Karpas-422 (cell line): ENCODE measurements around the gene ZNG1E. TPM values are rescaled to one million over a fixed set of nuclear protein-coding genes. Genes with fewer than 3 reads are reported as not detected.
"Not testable (repeated sequence)": the region's sequence is repeated elsewhere in the genome, so short reads cannot be mapped to it uniquely, and the experiment has no call there.

Source experiments
- DNase-seq: peaks from one replicate; pipeline ENCODE4 v3.0.0-alpha.2; 2015
- H2AFZ ChIP-seq: fragments of 200-600 bp; sonication (generic); 2 replicates; pipeline ENCODE4 v1.6.1; 2014; ENCODE audit warnings: antibody characterized with exemption, low read length, mixed read lengths
- H3K27ac ChIP-seq: fragments of 200-600 bp; sonication (generic); 2 replicates; pipeline ENCODE4 v1.5.1; 2014; ENCODE audit warnings: mild to moderate bottlenecking, low read length, moderate library complexity
- H3K27me3 ChIP-seq: fragments of 200-600 bp; sonication (generic); 2 replicates; pipeline ENCODE4 v1.6.1; 2014; ENCODE audit warnings: low read length, mixed read lengths
- H3K36me3 ChIP-seq: fragments of 200-600 bp; sonication (generic); 2 replicates; pipeline ENCODE4 v1.6.1; 2014; ENCODE audit warnings: low read length, mixed read lengths; ENCODE audit not compliant: insufficient read depth
- H3K4me1 ChIP-seq: fragments of 200-600 bp; sonication (generic); 2 replicates; pipeline ENCODE4 v1.6.1; 2014; ENCODE audit warnings: mild to moderate bottlenecking, low read length, mixed read lengths
- H3K4me2 ChIP-seq: fragments of 200-600 bp; sonication (generic); 2 replicates; pipeline ENCODE4 v1.6.1; 2014; ENCODE audit warnings: low read length, low read depth, mild to moderate bottlenecking; ENCODE audit not compliant: poor library complexity, severe bottlenecking
- H3K4me3 ChIP-seq: fragments of 200-600 bp; sonication (generic); 2 replicates; pipeline ENCODE4 v1.5.1; 2014; ENCODE audit warnings: mild to moderate bottlenecking, antibody characterized with exemption, low read length, mixed read lengths
- H3K79me2 ChIP-seq: fragments of 200-600 bp; sonication (generic); 2 replicates; pipeline ENCODE4 v1.6.1; 2014; ENCODE audit warnings: mild to moderate bottlenecking, low read length, mixed read lengths
- H3K9ac ChIP-seq: fragments of 200-600 bp; sonication (generic); 2 replicates; pipeline ENCODE4 v1.6.0; 2014; ENCODE audit warnings: low read length
- H3K9me2 ChIP-seq: fragments of 200-600 bp; sonication (generic), shearing (Covaris generic); replicated peaks from 2 replicates; pipeline ENCODE4 v1.6.0; 2014; ENCODE audit warnings: mild to moderate bottlenecking, low read length, moderate library complexity; ENCODE audit not compliant: insufficient read depth
- H3K9me3 ChIP-seq: fragments of 300-700, 200-600 bp; sonication (generic); 2 replicates; pipeline ENCODE4 v1.6.1; 2014; ENCODE audit warnings: low read length, mixed read lengths
- H4K20me1 ChIP-seq: fragments of 200-600 bp; sonication (generic); 2 replicates; pipeline ENCODE4 v1.6.1; 2014; ENCODE audit warnings: mild to moderate bottlenecking, antibody characterized with exemption, low read length, low read depth; ENCODE audit not compliant: insufficient read depth
- total RNA-seq: library from RNA; depleted of rRNA; stranded (reverse); fragments of >200 nt; shearing (Covaris generic); gene quantifications from 2 replicates; pipeline ENCODE4 v1.2.3, GENCODE V29; 2014; ENCODE audit warnings: low replicate concordance; rRNA removed

The ZNG1E gene
- 109 and 133 TPM in 2 replicates for total RNA-seq

DNA sequence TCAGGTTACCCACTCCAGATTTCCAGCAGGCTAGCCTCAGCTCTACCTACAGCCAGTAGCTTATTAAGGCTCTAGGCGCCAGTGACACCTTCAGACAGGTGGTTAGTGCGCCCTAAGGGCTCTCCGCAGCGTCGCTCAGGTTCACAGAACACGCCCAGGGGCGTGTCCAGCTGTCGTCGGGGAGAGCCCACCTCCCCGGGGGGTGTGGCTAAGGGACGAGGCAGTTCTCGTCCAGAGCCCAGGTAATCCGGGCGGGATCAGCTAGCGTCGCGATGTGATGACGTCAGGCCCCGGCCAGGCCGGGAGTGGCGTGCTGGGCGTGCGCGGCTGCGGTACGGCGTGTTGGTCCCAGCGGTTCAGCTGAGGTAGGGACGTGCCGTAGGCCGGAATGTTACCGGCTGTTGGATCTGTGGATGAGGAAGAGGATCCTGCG, at the start of gene ZNG1E:
ZNG1E (plus strand) TSS at position 340 of the 433 bp plus-strand sequence; CDS start at position 389, 49 bp downstream.
- H3K36me3 ChIP-seq, H3K27ac ChIP-seq, H4K20me1 ChIP-seq, H3K9me2 ChIP-seq, H3K4me1 ChIP-seq, H2AFZ ChIP-seq, H3K79me2 ChIP-seq, H3K9me3 ChIP-seq, H3K27me3 ChIP-seq: not testable (repeated sequence)
- Histone ChIP-seq H3K4me2 (peak within 1 kb of the TSS; percentile 78), H3K9ac (peak within 1 kb of the TSS; percentile 52), H3K4me3 (peak within 1 kb of the TSS; percentile 59; the same call in 1 of the 2 replicates)
- peak; percentile 72 for DNase-seq

DNA sequence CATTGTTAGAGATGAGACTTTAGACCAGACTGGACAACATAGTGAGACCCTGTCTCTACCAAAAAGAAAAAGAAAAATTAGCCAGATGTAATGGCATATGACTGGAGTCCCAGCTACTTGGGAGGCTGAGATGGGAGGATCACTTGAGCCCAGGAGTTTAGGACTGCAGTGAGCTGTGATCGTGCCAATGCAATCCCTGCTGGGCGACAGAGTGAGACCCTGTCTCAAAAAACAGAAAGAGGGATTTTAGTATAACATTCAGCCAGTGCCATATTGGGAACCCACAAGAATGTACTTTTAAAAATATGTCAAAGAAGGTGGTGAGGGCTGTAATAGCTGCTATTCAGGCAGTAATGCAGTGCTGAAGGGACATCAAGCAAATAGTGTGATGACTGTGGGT, 2.1 kb upstream of the ZNG1E start:
- H2AFZ ChIP-seq, H4K20me1 ChIP-seq, H3K79me2 ChIP-seq, H3K4me1 ChIP-seq, H3K36me3 ChIP-seq, H3K27me3 ChIP-seq, H3K9ac ChIP-seq, H3K9me3 ChIP-seq, H3K9me2 ChIP-seq, H3K4me2 ChIP-seq, H3K4me3 ChIP-seq, DNase-seq, H3K27ac ChIP-seq: not testable (repeated sequence)

DNA sequence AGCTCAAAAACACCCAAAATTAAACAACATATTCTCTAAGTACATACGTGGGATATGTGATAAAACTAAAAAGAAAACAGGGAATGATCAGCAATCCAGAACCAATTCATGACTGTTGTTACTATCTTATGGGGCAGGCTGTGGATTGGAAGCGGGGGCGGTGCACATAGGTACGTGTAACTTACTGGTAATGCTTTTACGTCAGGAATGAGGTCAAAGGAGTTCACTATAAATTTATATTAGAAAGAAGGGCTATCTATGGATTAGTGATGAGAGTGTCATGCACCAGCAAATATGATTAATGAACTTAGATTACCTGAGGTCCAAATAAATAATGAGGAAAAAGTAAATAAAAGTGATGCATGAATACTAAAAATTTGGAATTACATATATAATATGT, 710 bp upstream of the ZNG1E start:
- H3K4me3 ChIP-seq, H3K4me1 ChIP-seq, H3K27me3 ChIP-seq, H3K36me3 ChIP-seq, H3K9me2 ChIP-seq, H4K20me1 ChIP-seq, H3K9me3 ChIP-seq, H3K27ac ChIP-seq, H3K9ac ChIP-seq, H3K79me2 ChIP-seq, H2AFZ ChIP-seq, DNase-seq, H3K4me2 ChIP-seq: not testable (repeated sequence)

DNA sequence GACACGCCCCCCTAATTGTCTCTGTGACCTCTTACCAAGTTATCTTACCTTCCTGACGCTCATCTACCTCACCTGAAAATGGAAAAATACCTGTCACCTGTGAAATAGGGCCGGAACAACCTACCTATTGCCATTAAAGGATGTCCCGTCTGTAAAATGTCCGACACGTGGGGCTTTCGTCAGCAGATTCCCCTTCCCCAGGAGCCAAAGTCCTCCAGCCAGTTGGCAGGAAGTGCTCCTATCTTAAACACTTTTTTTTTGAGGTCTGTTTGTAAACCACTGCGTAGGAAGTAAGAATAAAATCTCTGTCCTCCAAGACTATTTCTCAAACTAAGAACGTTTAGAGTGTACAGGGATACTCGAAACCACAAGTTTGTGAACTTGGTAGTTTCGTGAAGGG, 661 bp downstream of the ZNG1E start:
- Histone ChIP-seq H3K9ac (peak overlapping the region; percentile 52), H3K4me3 (peak overlapping the region; percentile 59; the same call in 1 of the 2 replicates), H3K4me2 (peak overlapping the region; percentile 78)
- H4K20me1 ChIP-seq, H3K79me2 ChIP-seq, H3K9me2 ChIP-seq, H3K27me3 ChIP-seq, H3K36me3 ChIP-seq, H3K9me3 ChIP-seq, H3K4me1 ChIP-seq, H2AFZ ChIP-seq, H3K27ac ChIP-seq, DNase-seq: not testable (repeated sequence)

DNA sequence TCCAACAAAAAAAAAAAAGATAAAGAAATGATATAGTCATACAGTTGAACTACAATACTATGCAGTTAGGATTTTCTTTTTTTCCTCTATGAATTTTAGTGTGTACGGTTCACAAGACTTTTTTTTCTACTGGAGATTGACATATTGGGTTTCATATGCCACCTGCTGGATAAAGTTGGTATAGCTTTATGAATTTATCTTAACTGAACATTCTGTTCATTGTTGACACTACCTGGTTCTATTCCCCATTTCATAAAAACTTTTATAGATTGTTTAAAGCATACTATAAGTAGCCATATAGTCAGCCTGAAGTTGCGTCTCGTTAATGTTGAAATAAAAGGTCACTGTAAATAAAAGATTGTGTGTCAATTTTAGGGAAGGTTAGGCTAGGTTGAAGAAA, 2.8 kb downstream of the ZNG1E start:
- H3K4me3 ChIP-seq, H3K4me1 ChIP-seq, H3K79me2 ChIP-seq, H3K36me3 ChIP-seq, H3K9ac ChIP-seq, H2AFZ ChIP-seq, H3K9me3 ChIP-seq, H3K4me2 ChIP-seq, H3K27ac ChIP-seq, H3K27me3 ChIP-seq, H3K9me2 ChIP-seq, H4K20me1 ChIP-seq: not testable (repeated sequence)
- peak; percentile 36 for DNase-seq

DNA sequence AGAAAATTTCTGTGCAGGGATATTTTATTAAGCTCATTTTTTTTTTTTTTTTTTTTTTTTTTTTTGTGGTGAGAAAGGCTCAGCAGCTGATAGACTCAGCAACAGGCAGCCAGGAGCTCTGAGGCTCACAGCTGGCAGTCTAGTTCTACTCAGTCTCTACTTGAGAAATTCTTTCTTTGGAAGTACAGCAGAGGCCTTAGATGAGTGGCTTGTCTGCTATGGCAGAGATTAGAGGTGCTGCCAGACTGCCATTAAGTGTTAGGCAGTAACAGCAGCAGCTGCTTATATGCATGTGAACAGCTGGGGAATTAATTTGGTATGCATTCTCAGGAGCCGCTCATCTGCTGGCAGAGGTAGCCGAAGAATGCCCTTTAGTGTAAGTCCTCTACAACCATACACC, 27.8 kb downstream of the ZNG1E start:
- not testable (repeated sequence) for H3K36me3 ChIP-seq, H3K27me3 ChIP-seq, H3K9me2 ChIP-seq, DNase-seq, H3K4me2 ChIP-seq, H3K4me3 ChIP-seq, H3K79me2 ChIP-seq, H4K20me1 ChIP-seq, H2AFZ ChIP-seq, H3K27ac ChIP-seq, H3K9me3 ChIP-seq, H3K9ac ChIP-seq, H3K4me1 ChIP-seq

DNA sequence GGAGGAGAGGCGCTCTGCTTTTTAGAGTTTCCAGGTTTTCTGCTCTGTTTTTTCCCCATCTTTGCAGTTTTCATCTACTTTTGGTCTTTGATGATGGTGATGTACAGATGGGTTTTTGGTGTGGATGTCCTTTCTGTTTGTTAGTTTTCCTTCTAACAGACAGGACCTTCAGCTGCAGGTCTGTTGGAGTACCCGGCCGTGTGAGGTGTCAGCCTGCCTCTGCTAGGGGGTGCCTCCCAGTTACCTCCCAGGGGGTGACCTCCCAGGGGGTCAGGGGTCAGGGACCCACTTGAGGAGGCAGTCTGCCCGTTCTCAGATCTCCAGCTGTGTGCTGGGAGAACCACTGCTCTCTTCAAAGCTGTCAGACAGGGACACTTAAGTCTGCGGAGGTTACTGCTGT, 38.7 kb downstream of the ZNG1E start:
- H3K9me3 ChIP-seq, H3K9ac ChIP-seq, H3K4me3 ChIP-seq, H3K27ac ChIP-seq, H3K27me3 ChIP-seq, H4K20me1 ChIP-seq, DNase-seq, H3K79me2 ChIP-seq, H2AFZ ChIP-seq, H3K9me2 ChIP-seq, H3K4me2 ChIP-seq, H3K4me1 ChIP-seq, H3K36me3 ChIP-seq: not testable (repeated sequence)

DNA sequence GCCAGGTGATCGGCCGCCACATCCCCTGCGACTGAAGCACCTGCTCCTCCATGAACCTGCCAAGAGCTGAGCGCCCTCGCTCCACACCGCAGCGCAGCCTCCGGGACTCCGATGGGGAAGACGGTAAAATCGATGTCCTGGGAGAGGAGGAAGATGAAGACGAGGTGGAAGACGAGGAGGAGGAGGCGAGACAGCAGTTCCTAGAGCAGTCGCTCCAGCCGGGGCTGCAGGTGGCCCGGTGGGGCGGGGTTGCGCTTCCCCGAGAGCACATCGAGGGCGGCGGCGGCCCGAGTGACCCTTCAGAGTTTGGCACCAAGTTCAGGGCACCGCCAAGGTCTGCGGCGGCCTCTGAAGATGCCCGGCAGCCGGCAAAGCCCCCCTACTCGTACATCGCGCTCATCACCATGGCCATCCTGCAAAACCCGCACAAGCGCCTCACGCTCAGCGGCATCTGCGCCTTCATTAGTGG, 61.4 kb downstream of the ZNG1E start, which contains the start of gene FOXD4L4:
FOXD4L4 (plus strand) TSS at position 51 of the 469 bp plus-strand sequence; CDS start at position 51, 0 bp downstream.
- H3K4me2 ChIP-seq, H3K4me3 ChIP-seq, H3K4me1 ChIP-seq, H3K27me3 ChIP-seq, H2AFZ ChIP-seq, H3K9me3 ChIP-seq, H4K20me1 ChIP-seq, DNase-seq, H3K79me2 ChIP-seq, H3K36me3 ChIP-seq, H3K27ac ChIP-seq, H3K9me2 ChIP-seq, H3K9ac ChIP-seq: not testable (repeated sequence)

DNA sequence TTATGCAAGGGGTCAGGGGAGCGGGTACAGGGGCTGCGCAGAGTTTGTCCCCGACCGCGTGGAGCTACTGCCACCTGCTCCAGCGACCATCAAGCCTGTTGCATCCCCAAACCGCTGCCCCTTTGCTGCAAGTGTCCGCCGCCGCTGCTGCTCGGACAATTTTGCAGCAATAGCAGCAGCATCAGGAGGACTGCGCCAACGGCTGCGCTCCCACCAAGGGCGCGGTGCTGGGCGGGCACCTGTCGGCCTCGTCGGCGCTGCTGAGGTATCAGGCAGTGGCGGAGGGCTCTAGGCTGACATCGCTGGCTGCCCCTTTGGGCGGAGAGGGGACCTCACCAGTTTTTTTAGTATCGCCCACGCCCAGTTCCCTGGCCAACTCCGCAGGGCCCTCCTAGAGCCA, 62.4 kb downstream of the ZNG1E start:
- H3K9me2 ChIP-seq, H3K79me2 ChIP-seq, H3K9me3 ChIP-seq, H4K20me1 ChIP-seq, H3K36me3 ChIP-seq, DNase-seq, H3K27me3 ChIP-seq, H3K27ac ChIP-seq, H3K4me2 ChIP-seq, H3K9ac ChIP-seq, H3K4me1 ChIP-seq, H2AFZ ChIP-seq, H3K4me3 ChIP-seq: not testable (repeated sequence)
